HepG2 (cell line): ENCODE results near the gene PRM2. TPM values are rescaled to one million over a fixed set of nuclear protein-coding genes. Genes with fewer than 3 reads are reported as not detected.
A peak's percentile ranks its signal among the peaks of the same experiment; 100 is the strongest.

Experiments used
- ARID2 ChIP-seq: sonication (generic); formaldehyde crosslinking; IDR thresholded peaks from 2 replicates; pipeline ENCODE4 v1.8.1; 2022; ENCODE audit warnings: mild to moderate bottlenecking, missing genetic modification reagents, borderline replicate concordance
- ATM ChIP-seq: fragments of 450-650 bp; IDR thresholded peaks from 2 replicates; pipeline ENCODE4 v1.7.1; 2017; ENCODE audit warnings: mild to moderate bottlenecking, borderline replicate concordance
- CBX1 ChIP-seq: IDR thresholded peaks from one replicate; pipeline ENCODE4 v1.6.1; 2016; ENCODE audit warnings: antibody characterized with exemption, low read depth
- CHD4 ChIP-seq: fragments of 200-600 bp; sonication (generic); IDR thresholded peaks from 2 replicates; pipeline ENCODE4 v1.7.0; 2017; ENCODE audit warnings: mild to moderate bottlenecking, low read length, borderline replicate concordance
- POLR2G ChIP-seq: fragments of 200-400 bp; formaldehyde crosslinking; IDR thresholded peaks from 2 replicates; pipeline ENCODE4 v1.6.1; 2018; ENCODE audit warnings: mild to moderate bottlenecking, low read depth, low read length, moderate library complexity
- TFDP2 ChIP-seq: sonication (generic); formaldehyde crosslinking; IDR thresholded peaks from 2 replicates; pipeline ENCODE4 v1.4.0; 2020; ENCODE audit warnings: missing genetic modification reagents
- UBTF ChIP-seq: sonication (generic); formaldehyde crosslinking; IDR thresholded peaks from 2 replicates; pipeline ENCODE4 v1.4.0; 2020; ENCODE audit warnings: mild to moderate bottlenecking, missing genetic modification reagents
- WIZ ChIP-seq: sonication (generic); formaldehyde crosslinking; IDR thresholded peaks from 2 replicates; pipeline ENCODE4 v1.5.1; 2020; ENCODE audit warnings: mild to moderate bottlenecking, missing genetic modification reagents
- ZBTB1 ChIP-seq: sonication (generic); formaldehyde crosslinking; IDR thresholded peaks from 2 replicates; pipeline ENCODE4 v1.4.0; 2020; ENCODE audit warnings: missing genetic modification reagents, borderline replicate concordance
- ZBTB2 ChIP-seq: sonication (generic); formaldehyde crosslinking; IDR thresholded peaks from 2 replicates; pipeline ENCODE4 v1.8.0; 2022; ENCODE audit warnings: low read depth, missing genetic modification reagents
- ZFYVE20 ChIP-seq: sonication (generic); formaldehyde crosslinking; IDR thresholded peaks from 2 replicates; pipeline ENCODE4 v1.8.0; 2023; ENCODE audit warnings: low read depth, mild to moderate bottlenecking, moderate library complexity, missing genetic modification reagents, borderline replicate concordance
- ZNF18 ChIP-seq: sonication (generic); formaldehyde crosslinking; IDR thresholded peaks from 2 replicates; pipeline ENCODE4 v1.8.0; 2022; ENCODE audit warnings: mild to moderate bottlenecking, missing genetic modification reagents; ENCODE audit not compliant: insufficient replicate concordance
- ZNF180 ChIP-seq: sonication (generic); formaldehyde crosslinking; IDR thresholded peaks from 2 replicates; pipeline ENCODE4 v1.4.0; 2020; ENCODE audit warnings: low read depth, missing genetic modification reagents, borderline replicate concordance
- ZNF446 ChIP-seq: sonication (generic); formaldehyde crosslinking; IDR thresholded peaks from 2 replicates; pipeline ENCODE4 v1.5.0; 2020; ENCODE audit warnings: mild to moderate bottlenecking, missing genetic modification reagents
- ZNF775 ChIP-seq: sonication (generic); formaldehyde crosslinking; IDR thresholded peaks from 2 replicates; pipeline ENCODE4 v1.4.0; 2020; ENCODE audit warnings: missing genetic modification reagents, mild to moderate bottlenecking, moderate library complexity, borderline replicate concordance
- ZNF891 ChIP-seq: sonication (generic); formaldehyde crosslinking; IDR thresholded peaks from 2 replicates; pipeline ENCODE4 v1.5.0; 2020; ENCODE audit warnings: mild to moderate bottlenecking, missing genetic modification reagents
- polyA plus RNA-seq, 8 experiments: library from polyadenylated mRNA; depleted of rRNA in 3 of 8; stranded (reverse) in 7 of 8; unstranded in 1 of 8; fragments of >200 nt; fragmentation: Illumina TruSeq in 4 of 8; extraction: Trizol in 4 of 8; gene quantifications; 2 replicates each; pipeline versions ENCODE4 v1.2.1 to v1.2.3, GENCODE V29; 2011 to 2016; ENCODE audit warnings: low read depth in 4 of 8, missing spikeins in 1 of 8, mixed read lengths in 1 of 8; ENCODE audit not compliant: insufficient read depth in 1 of 8
- total RNA-seq, 5 experiments: library from RNA; depleted of rRNA; stranded (reverse); fragments of >200 nt; fragmentation: Illumina TruSeq; extraction: Trizol; gene quantifications; 2 replicates each; pipeline ENCODE4 v1.2.3, GENCODE V29; 2016; ENCODE audit warnings: low read depth in 1 of 5
- TF ChIP-seq, protein P1 (sequence below): sonication (generic); formaldehyde crosslinking; IDR thresholded peaks from 2 replicates; pipeline ENCODE4 v1.5.0; 2020; ENCODE audit warnings: mild to moderate bottlenecking, missing genetic modification reagents, borderline replicate concordance

The PRM2 gene
- total and polyA plus RNA-seq, 2 of the 13 experiments (the other 11 are each of a cell fraction or from before 2014, with no cell fraction given) = 0.54 TPM; not detected in 1

- TF ChIP-seq ZNF891 (CRISPR knock-in tag) = no peak
- TF ChIP-seq ZNF446 (CRISPR knock-in tag) = no peak
- no peak for TF ChIP-seq ZFYVE20 (CRISPR knock-in tag)
- TF ChIP-seq CHD4 = peak; percentile 97
- peak; percentile 43; the same call in 1 of the 2 replicates for TF ChIP-seq ZBTB2 (CRISPR knock-in tag)
- TF ChIP-seq ZNF18 = peak; percentile 100
- no peak for TF ChIP-seq ARID2 (CRISPR knock-in tag)
- peak; percentile 77 for TF ChIP-seq WIZ (CRISPR knock-in tag)
- no peak for TF ChIP-seq ATM
- TF ChIP-seq TFDP2 (CRISPR knock-in tag) = no peak; the same call in 1 of the 2 replicates
- TF ChIP-seq ZBTB1 (CRISPR knock-in tag) = no peak
- TF ChIP-seq ZNF775 (CRISPR knock-in tag) = no peak
- TF ChIP-seq POLR2G = no peak
- TF ChIP-seq CBX1 = peak; percentile 88
- TF ChIP-seq ZNF180 (CRISPR knock-in tag) = no peak
- TF ChIP-seq, protein P1, sequence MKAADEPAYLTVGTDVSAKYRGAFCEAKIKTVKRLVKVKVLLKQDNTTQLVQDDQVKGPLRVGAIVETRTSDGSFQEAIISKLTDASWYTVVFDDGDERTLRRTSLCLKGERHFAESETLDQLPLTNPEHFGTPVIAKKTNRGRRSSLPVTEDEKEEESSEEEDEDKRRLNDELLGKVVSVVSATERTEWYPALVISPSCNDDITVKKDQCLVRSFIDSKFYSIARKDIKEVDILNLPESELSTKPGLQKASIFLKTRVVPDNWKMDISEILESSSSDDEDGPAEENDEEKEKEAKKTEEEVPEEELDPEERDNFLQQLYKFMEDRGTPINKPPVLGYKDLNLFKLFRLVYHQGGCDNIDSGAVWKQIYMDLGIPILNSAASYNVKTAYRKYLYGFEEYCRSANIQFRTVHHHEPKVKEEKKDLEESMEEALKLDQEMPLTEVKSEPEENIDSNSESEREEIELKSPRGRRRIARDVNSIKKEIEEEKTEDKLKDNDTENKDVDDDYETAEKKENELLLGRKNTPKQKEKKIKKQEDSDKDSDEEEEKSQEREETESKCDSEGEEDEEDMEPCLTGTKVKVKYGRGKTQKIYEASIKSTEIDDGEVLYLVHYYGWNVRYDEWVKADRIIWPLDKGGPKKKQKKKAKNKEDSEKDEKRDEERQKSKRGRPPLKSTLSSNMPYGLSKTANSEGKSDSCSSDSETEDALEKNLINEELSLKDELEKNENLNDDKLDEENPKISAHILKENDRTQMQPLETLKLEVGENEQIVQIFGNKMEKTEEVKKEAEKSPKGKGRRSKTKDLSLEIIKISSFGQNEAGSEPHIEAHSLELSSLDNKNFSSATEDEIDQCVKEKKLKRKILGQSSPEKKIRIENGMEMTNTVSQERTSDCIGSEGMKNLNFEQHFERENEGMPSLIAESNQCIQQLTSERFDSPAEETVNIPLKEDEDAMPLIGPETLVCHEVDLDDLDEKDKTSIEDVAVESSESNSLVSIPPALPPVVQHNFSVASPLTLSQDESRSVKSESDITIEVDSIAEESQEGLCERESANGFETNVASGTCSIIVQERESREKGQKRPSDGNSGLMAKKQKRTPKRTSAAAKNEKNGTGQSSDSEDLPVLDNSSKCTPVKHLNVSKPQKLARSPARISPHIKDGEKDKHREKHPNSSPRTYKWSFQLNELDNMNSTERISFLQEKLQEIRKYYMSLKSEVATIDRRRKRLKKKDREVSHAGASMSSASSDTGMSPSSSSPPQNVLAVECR = 0 out of 2 replicates have a peak, but pooled peaks have one; percentile 35
- TF ChIP-seq UBTF (CRISPR knock-in tag) = peak; percentile 45; the same call in 1 of the 2 replicates
Measured at GRCh38 chr16:11309895-11310633, 33.8 kb upstream of the PRM2 start (continued).
